HCT116 (cell line): ENCODE data around the gene MRPL11. TPM values are rescaled to one million over a fixed set of nuclear protein-coding genes. Genes with fewer than 3 reads are reported as not detected.
A peak's percentile ranks its signal among the peaks of the same experiment; 100 is the strongest.

Experiments
- ATAC-seq: fragments of 200-7000 bp; cut with Tn5 transposase; 2 replicates; pipeline ENCODE4 v1.9.1; 2020; ENCODE audit warnings: mild to moderate bottlenecking, moderate library complexity
- Bru-seq: library from RNA; stranded (reverse); fragments of 400-500 nt; gene quantifications from one replicate; lab custom pipeline; 2021; lab: Mats Ljungman, UMichigan
- BruChase-seq, 2 experiments: library from RNA; stranded (reverse); fragments of 400-500 nt; gene quantifications; one replicate each; lab custom pipeline; 2021; lab: Mats Ljungman, UMichigan
- BruUV-seq: library from RNA; stranded (reverse); fragments of 400-500 nt; replicated peaks from 2 replicates; lab custom pipeline; 2021; lab: Mats Ljungman, UMichigan
- CTCF ChIA-PET: fragments of 300-600 bp; sonication (Branson Sonifier 250); formaldehyde crosslinking; loops from one replicate; lab custom pipeline; 2021; ENCODE audit warnings: antibody characterized with exemption; lab: Charles Lee
- POLR2A ChIA-PET: fragments of 300-600, 350-600 bp; sonication (Branson Sonifier 250); formaldehyde crosslinking; loops from one replicate; lab custom pipeline; 2021; ENCODE audit warnings: antibody characterized with exemption; lab: Charles Lee
- RAD21 ChIA-PET, 2 experiments: fragments of 300-600 bp; sonication (Branson Sonifier 250); formaldehyde crosslinking; loops; one replicate each; lab custom pipeline; 2023; ENCODE audit warnings: low total read pairs in 2 of 2; ENCODE audit not compliant: uncharacterized antibody in 2 of 2, unreplicated experiment in 2 of 2, low non-redundant PET in 1 of 2; lab: Charles Lee
- DNase-seq: peaks from one replicate; pipeline ENCODE4 v3.0.0-alpha.2; 2010; ENCODE audit warnings: low read depth, low spot score
- H2AFZ ChIP-seq: fragments of 200-600 bp; shearing (Covaris generic), sonication (generic); 2 replicates; pipeline ENCODE4 v1.6.1; 2017; ENCODE audit warnings: low read depth, mixed run types, mixed read lengths, antibody characterized with exemption, low read length; ENCODE audit not compliant: poor library complexity, severe bottlenecking
- H3K27ac ChIP-seq: 2 replicates; pipeline ENCODE4 v1.5.1; 2012; ENCODE audit warnings: low read depth, low read length
- H3K27me3 ChIP-seq: fragments of 200-600 bp; sonication (generic); 2 replicates; pipeline ENCODE4 v1.6.1; 2016; ENCODE audit warnings: mixed run types, low read length, mixed read lengths; ENCODE audit not compliant: insufficient read depth
- H3K36me3 ChIP-seq, 2 experiments: fragments of 200-500 bp in 1 of 2; fragments of 200-600 bp in 1 of 2; sonication (Bioruptor generic) in 1 of 2; sonication (generic) in 1 of 2; 2 replicates each; pipeline versions ENCODE4 v1.5.1 to v1.6.1; 2014 to 2016; ENCODE audit warnings: low read length in 2 of 2, inconsistent platforms in 1 of 2, mixed read lengths in 1 of 2, mixed run types in 1 of 2; ENCODE audit not compliant: insufficient read depth in 2 of 2, control insufficient read depth in 1 of 2
- H3K4me1 ChIP-seq, 2 experiments: fragments of 200-600 bp in 1 of 2; sonication (generic) in 1 of 2; 2 replicates each; pipeline versions ENCODE4 v1.5.1 to v1.6.1; 2012 to 2017; ENCODE audit warnings: low read length in 2 of 2, inconsistent platforms in 1 of 2, mild to moderate bottlenecking in 1 of 2, mixed read lengths in 1 of 2, mixed run types in 1 of 2, moderate library complexity in 1 of 2; ENCODE audit not compliant: insufficient read depth in 2 of 2, control insufficient read depth in 1 of 2
- H3K4me2 ChIP-seq: fragments of 200-600 bp; sonication (generic); 2 replicates; pipeline ENCODE4 v1.6.1; 2017; ENCODE audit warnings: mixed run types, low read length, mixed read lengths
- H3K4me3 ChIP-seq, 2 experiments: fragments of 200-600 bp in 1 of 2; sonication (generic) in 1 of 2; replicated peaks in 1 of 2; 2 replicates each; pipeline ENCODE4 v1.5.1; 2011 to 2016; ENCODE audit warnings: low read length in 2 of 2, control low read depth in 1 of 2, low read depth in 1 of 2, mild to moderate bottlenecking in 1 of 2, mixed read lengths in 1 of 2, mixed run types in 1 of 2
- H3K79me2 ChIP-seq: fragments of 200-600 bp; sonication (generic); 2 replicates; pipeline ENCODE4 v1.6.1; 2017; ENCODE audit warnings: mild to moderate bottlenecking, mixed run types, low read length, moderate library complexity, mixed read lengths; ENCODE audit not compliant: insufficient read depth
- H3K9ac ChIP-seq: fragments of 200-600 bp; sonication (generic); 2 replicates; pipeline ENCODE4 v1.6.1; 2016; ENCODE audit warnings: low read length, mixed read lengths
- H3K9me2 ChIP-seq: fragments of 200-600 bp; sonication (generic), shearing (Covaris generic); 2 replicates; pipeline ENCODE4 v1.6.1; 2017; ENCODE audit warnings: mixed run types, mild to moderate bottlenecking, moderate library complexity; ENCODE audit not compliant: insufficient read depth
- H3K9me3 ChIP-seq, 2 experiments: fragments of 200-500 bp in 1 of 2; fragments of 200-600 bp in 1 of 2; sonication (Bioruptor generic) in 1 of 2; sonication (generic) in 1 of 2; 2 replicates each; pipeline ENCODE4 v1.6.1; 2014 to 2017; ENCODE audit warnings: low read length in 2 of 2, mixed read lengths in 2 of 2, inconsistent platforms in 1 of 2, low read depth in 1 of 2, mild to moderate bottlenecking in 1 of 2, mixed run types in 1 of 2, moderate library complexity in 1 of 2; ENCODE audit not compliant: control insufficient read depth in 1 of 2, insufficient read depth in 1 of 2
- H4K20me1 ChIP-seq: fragments of 200-600 bp; sonication (generic), shearing (Covaris generic); 2 replicates; pipeline ENCODE4 v1.6.1; 2017; ENCODE audit warnings: mixed run types, mild to moderate bottlenecking, moderate library complexity; ENCODE audit not compliant: insufficient read depth
- CBX3 ChIP-seq: IDR thresholded peaks from 2 replicates; pipeline ENCODE4 v1.6.1; 2012; ENCODE audit warnings: low read depth
- CTCF ChIP-seq, 3 experiments: fragments of 200-600 bp in 1 of 3; sonication (generic) in 1 of 3; IDR thresholded peaks in 2 of 3; conservative IDR thresholded peaks in 1 of 3; 2 replicates each; pipeline ENCODE4 v1.5.1; 2012 to 2017; ENCODE audit warnings: low read depth in 2 of 3, low read length in 2 of 3, antibody characterized with exemption in 1 of 3, borderline replicate concordance in 1 of 3, control low read depth in 1 of 3, mild to moderate bottlenecking in 1 of 3, mixed read lengths in 1 of 3, mixed run types in 1 of 3, moderate library complexity in 1 of 3; ENCODE audit not compliant: insufficient read depth in 1 of 3
- EZH2phosphoT487 ChIP-seq: fragments of 200-600 bp; IDR thresholded peaks from 2 replicates; pipeline ENCODE4 v1.6.1; 2018; ENCODE audit warnings: antibody characterized with exemption, borderline replicate concordance
- FOSL1 ChIP-seq: IDR thresholded peaks from 2 replicates; pipeline ENCODE4 v1.6.1; 2012; ENCODE audit warnings: low read depth
- JUND ChIP-seq: IDR thresholded peaks from 2 replicates; pipeline ENCODE4 v1.6.1; 2012
- MAX ChIP-seq: IDR thresholded peaks from 2 replicates; pipeline ENCODE4 v1.6.1; 2012
- POLR2AphosphoS5 ChIP-seq: IDR thresholded peaks from 2 replicates; pipeline ENCODE4 v1.6.1; 2011; ENCODE audit warnings: mild to moderate bottlenecking, low read depth, low read length, moderate library complexity
- RAD21 ChIP-seq: IDR thresholded peaks from 2 replicates; pipeline ENCODE4 v1.6.1; 2012; ENCODE audit warnings: low read depth, mild to moderate bottlenecking
- REST ChIP-seq: IDR thresholded peaks from 2 replicates; pipeline ENCODE4 v1.6.1; 2012; ENCODE audit warnings: low read depth
- SIN3A ChIP-seq: IDR thresholded peaks from 2 replicates; pipeline ENCODE4 v1.6.1; 2012; ENCODE audit warnings: low read depth
- SP1 ChIP-seq: IDR thresholded peaks from 2 replicates; pipeline ENCODE4 v1.6.1; 2012; ENCODE audit warnings: low read depth
- SRF ChIP-seq: IDR thresholded peaks from 2 replicates; pipeline ENCODE4 v1.6.1; 2012; ENCODE audit warnings: low read depth
- TCF7L2 ChIP-seq: IDR thresholded peaks from 2 replicates; pipeline ENCODE4 v1.7.0; 2011; ENCODE audit warnings: borderline replicate concordance, inconsistent platforms; ENCODE audit not compliant: insufficient read depth, insufficient read length; ENCODE audit errors: extremely low read depth
- ZBTB33 ChIP-seq: IDR thresholded peaks from 2 replicates; pipeline ENCODE4 v1.6.1; 2011; ENCODE audit warnings: mild to moderate bottlenecking, low read length, moderate library complexity; ENCODE audit not compliant: insufficient replicate concordance; ENCODE audit errors: extremely low read depth
- intact Hi-C: fragments of 100-400 bp; cut with micrococcal nuclease; formaldehyde crosslinking; loops from 2 replicates; pipeline ENCODE4 v1.10.0; 2022
- long read RNA-seq: library from polyadenylated mRNA; unstranded; transcript quantifications from one replicate; pipeline ENCODE4 v2.0.0, GENCODE V29; 2021; ENCODE audit not compliant: unreplicated experiment
- polyA plus RNA-seq: library from polyadenylated mRNA; unstranded; fragments of >200 nt; gene quantifications from 2 replicates; pipeline ENCODE4 v1.2.1, GENCODE V29; 2012; ENCODE audit warnings: missing spikeins
- total RNA-seq: library from RNA; stranded (reverse); gene quantifications from one replicate; pipeline ENCODE4 v1.2.1, GENCODE V29; 2021; ENCODE audit not compliant: unreplicated experiment

The MRPL11 gene
- total RNA-seq (126 TPM), Bru-seq, nascent RNA (percentile 77 among the genes with signal in this experiment), BruChase-seq, experiment 1, labeled RNA remaining after a 6-hour chase (percentile 92 among the genes with signal in this experiment), BruChase-seq, experiment 2, labeled RNA remaining after a 2-hour chase (percentile 83 among the genes with signal in this experiment)
- polyA plus RNA-seq = 95.0 and 134 TPM in 2 replicates
- long read RNA-seq, transcript MRPL11-201 (5 exons, 1,605 nt) = major isoform, 54 of 75 reads
- long read RNA-seq, partial matches to known transcripts = 6 of 75 reads
- long read RNA-seq, other reads (novel, unspliced or antisense) = 10 of 75 reads

- ChIA-PET POLR2A (interaction anchor here (0.7 to 2.1 kb wide), 7 partner anchors 17 to 239 kb away, joined by 3 to 13 read pairs (median 4); partner anchors contain the start of genes DPP3, PELI3 and RBM4B), CTCF (interaction anchor here (0.6 to 1.7 kb wide), 13 partner anchors 9 to 239 kb away, joined by 3 to 17 read pairs (median 4); partner anchors contain the start of genes DPP3, PELI3 and RBM4B), RAD21 (interaction anchor here (0.5 to 1.1 kb wide), 6 partner anchors 17 to 240 kb away, joined by 3 to 5 read pairs (median 4); partner anchors contain the start of genes DPP3 (in 1 of the 2), PELI3 (in 1 of the 2) and RBM4B (in 1 of the 2))
- peaks cover 4 to 23% of the 10 kb centered on the region in 2 experiments; a peak in 3 of 4 replicates for H3K4me1 ChIP-seq
- H3K4me3 ChIP-seq = peak within 1 kb of the TSS; percentile 68 to 96
- no TSS peak for BruUV-seq
- peaks cover 14 to 24% of the 10 kb centered on the region in 2 experiments; a peak in 3 of 4 replicates for H3K36me3 ChIP-seq
- H3K79me2 ChIP-seq = peaks cover 16% of the 10 kb centered on the region
- peak within 1 kb of the TSS; percentile 91 for H3K4me2 ChIP-seq
- H3K9ac ChIP-seq = peak within 1 kb of the TSS; percentile 97
- no peaks in the 10 kb centered on the region for H3K27me3 ChIP-seq
- H4K20me1 ChIP-seq = no peaks in the 10 kb centered on the region
- H3K9me2 ChIP-seq = no peaks in the 10 kb centered on the region
- intact Hi-C loops = loop anchor here (10.0 kb wide), 2 partner anchors 236 to 396 kb away; partner anchors contain the start of gene RBM4B
- peak; percentile 93 for ATAC-seq
- DNase-seq = peak; percentile 91
- H3K9me3 ChIP-seq = no peaks in the 10 kb centered on the region
- H3K27ac ChIP-seq = peak within 1 kb of the TSS; percentile 85
- peak within 1 kb of the TSS; percentile 44 for H2AFZ ChIP-seq
- TF ChIP-seq RAD21 (peak; percentile 49), FOSL1 (no peak), CBX3 (no peak), MAX (peak; percentile 51; the same call in 1 of the 2 replicates), JUND (no peak), REST (no peak), SRF (no peak), TCF7L2 (peak; percentile 25), EZH2phosphoT487 (no peak), POLR2AphosphoS5 (peak; percentile 16; the same call in 1 of the 2 replicates), SIN3A (no peak), SP1 (peak; percentile 88), CTCF (IDR thresholded peaks at IDR 0.05 in 2 of 3, conservative IDR thresholded peaks at IDR 0.05 in 1 of 3; ENCODE audit: borderline replicate concordance in 1 of 3, insufficient read depth in 1 of 3, low read depth in 2 of 3, low read length in 2 of 3) (peak; percentile 54 to 60 (median 60); a peak in 5 of 6 replicates), ZBTB33 (no peak)
These were observed at the start of gene MRPL11 for GRCh38 chr11:66438504-66439466. MRPL11 (minus strand) TSS chr11:66438848; CDS start chr11:66438754, 94 bp downstream.
